ENCODE data around the gene TDRD10. TPM values are rescaled to one million over a fixed set of nuclear protein-coding genes. Genes with fewer than 3 reads are reported as not detected.

The TDRD10 gene
- total and polyA plus RNA-seq, 2 of the 8 experiments (the other 6 are each of a cell fraction or from before 2014, with no cell fraction given) = 0.15 to 0.27 TPM

DNA sequence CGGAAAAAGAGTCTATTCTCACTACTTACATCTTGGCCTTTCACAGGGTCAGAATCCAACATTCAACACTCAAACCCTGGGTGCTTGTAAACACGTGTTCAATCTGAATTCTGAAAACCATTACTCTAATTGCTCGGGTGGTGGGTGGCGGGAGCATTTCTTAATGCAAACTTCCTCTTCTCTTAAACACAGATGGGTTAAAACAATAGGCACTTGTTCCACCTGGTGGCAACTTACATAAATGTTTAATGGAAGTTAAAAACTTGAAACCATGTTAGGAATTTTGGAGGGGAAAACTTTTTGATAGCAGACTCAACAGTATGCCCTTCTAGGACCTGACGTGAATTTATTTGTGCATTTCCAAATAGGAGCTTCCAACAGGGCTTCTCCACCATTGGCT lies 23.4 kb upstream of the TDRD10 start:
- CTCF ChIA-PET (ENCODE audit: partially characterized antibody) = interaction anchor here (1.1 to 7.5 kb wide), 15 partner anchors 8 to 100 kb away, joined by 3 to 117 read pairs (median 6); no protein-coding TSS in a partner anchor
- H3K4me2 ChIP-seq (ENCODE audit: insufficient read depth in 1 of 2, low read depth in 2 of 2, low read length in 2 of 2) = no peak overlapping the region
- H3K4me3 ChIP-seq (ENCODE audit: extremely low read depth in 1 of 4, insufficient read depth in 2 of 4, low read depth in 3 of 4, low read length in 4 of 4) = no peak overlapping the region
- H2BK20ac ChIP-seq (ENCODE audit: low read length) = no peak overlapping the region
- no peaks in the 10 kb centered on the region for H3K79me1 ChIP-seq (ENCODE audit: low read depth, low read length)
- FAIRE-seq (no peak), DNase-seq (ENCODE audit: low read depth in 1 of 2, low spot score in 2 of 2) (no peak)
- H2BK15ac ChIP-seq (ENCODE audit: low read length) = no peak overlapping the region
- no peak overlapping the region for H3K4ac ChIP-seq (replicated peaks; ENCODE audit: insufficient read length, low read depth, low read length)
- H4K91ac ChIP-seq (replicated peaks; ENCODE audit: insufficient read length, low read length) = no peak overlapping the region
- H2AK5ac ChIP-seq (ENCODE audit: low read depth, low read length) = no peak overlapping the region
- no peak overlapping the region for H3K9ac ChIP-seq (replicated peaks in 1 of 4; ENCODE audit: extremely low read depth in 1 of 4, low read depth in 3 of 4, low read length in 3 of 4)
- TF ChIP-seq HDAC2 (IDR thresholded peaks at IDR 0.05; ENCODE audit: borderline replicate concordance in 1 of 2, low read depth in 2 of 2, low read length in 2 of 2) (no peak), FOSL1 (IDR thresholded peaks at IDR 0.05; ENCODE audit: insufficient read depth, low read depth, low read length) (no peak), SIN3A (conservative IDR thresholded peaks at IDR 0.05 in 1 of 2, IDR thresholded peaks at IDR 0.05 in 1 of 2; ENCODE audit: low read depth in 1 of 2, low read length in 2 of 2) (no peak), ATF3 (IDR thresholded peaks at IDR 0.05; ENCODE audit: insufficient read depth, low read depth, low read length) (no peak), EP300 (IDR thresholded peaks at IDR 0.05; ENCODE audit: borderline replicate concordance in 1 of 2, low read depth in 2 of 2, low read length in 2 of 2) (no peak), JUND (IDR thresholded peaks at IDR 0.05; ENCODE audit: low read length) (no peak), NRF1 (IDR thresholded peaks at IDR 0.05; ENCODE audit: low read depth, low read length) (no peak), KDM5A (IDR thresholded peaks at IDR 0.05; ENCODE audit: low read length) (no peak), SIX5 (IDR thresholded peaks at IDR 0.05; ENCODE audit: low read depth, low read length) (no peak), CREB1 (IDR thresholded peaks at IDR 0.05) (no peak), SP4 (IDR thresholded peaks at IDR 0.05; ENCODE audit: low read length) (no peak)
- TF ChIP-seq, protein P1, sequence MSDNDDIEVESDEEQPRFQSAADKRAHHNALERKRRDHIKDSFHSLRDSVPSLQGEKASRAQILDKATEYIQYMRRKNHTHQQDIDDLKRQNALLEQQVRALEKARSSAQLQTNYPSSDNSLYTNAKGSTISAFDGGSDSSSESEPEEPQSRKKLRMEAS (IDR thresholded peaks at IDR 0.05) = no peak
- no peak overlapping the region for H3K23ac ChIP-seq (ENCODE audit: insufficient read length)
- H3K18ac ChIP-seq (ENCODE audit: extremely low read depth, low read length) = no peak overlapping the region
- no peaks in the 10 kb centered on the region for H3K27me3 ChIP-seq (replicated peaks in 1 of 4; ENCODE audit: control insufficient read depth in 3 of 4, extremely low read depth in 1 of 4, insufficient read depth in 3 of 4, low read length in 3 of 4)
- no peaks in the 10 kb centered on the region for H3K9me3 ChIP-seq (ENCODE audit: insufficient read depth in 2 of 2, low read depth in 1 of 2, low read length in 1 of 2)
- H4K8ac ChIP-seq (ENCODE audit: extremely low read depth, insufficient read depth, low read length) = no peak overlapping the region
- H4K5ac ChIP-seq (ENCODE audit: insufficient read length, low read depth, low read length) = no peak overlapping the region
- WGBS, 2 experiments (ENCODE audit: extremely low coverage in 1 of 2, insufficient coverage in 1 of 2, insufficient read length in 1 of 2, insufficient replicate concordance in 2 of 2, low coverage in 1 of 2, low lambda C conversion rate in 2 of 2, missing lambda C conversion rate in 1 of 2) = 70% methylated on average over 5 of the region's 5 CpGs; no CpG with 5 or more reads in 1 of the 2 experiments
- H4K20me1 ChIP-seq (replicated peaks in 1 of 2; ENCODE audit: control insufficient read depth in 1 of 2, insufficient read depth in 2 of 2, low read length in 2 of 2) = no peaks in the 10 kb centered on the region
- no peak overlapping the region for H3K56ac ChIP-seq (replicated peaks; ENCODE audit: insufficient read length, low read depth, low read length)
- no peak overlapping the region for H2BK12ac ChIP-seq (ENCODE audit: low read depth, low read length)
- no peaks in the 10 kb centered on the region for H3K23me2 ChIP-seq (ENCODE audit: low read depth, low read length)
- POLR2A ChIA-PET (ENCODE audit: partially characterized antibody) = interaction anchor here (0.6 to 1.1 kb wide), 4 partner anchors 75 to 263 kb away, joined by 3 read pairs; no protein-coding TSS in a partner anchor
- H3K14ac ChIP-seq (ENCODE audit: insufficient read length) = no peak overlapping the region
- no peaks in the 10 kb centered on the region for H3K36me3 ChIP-seq (ENCODE audit: control insufficient read depth in 2 of 4, insufficient read depth in 4 of 4, low read length in 3 of 4)
- H2AFZ ChIP-seq (ENCODE audit: low read length) = peak overlapping the region; percentile 95; the same call in 1 of the 2 replicates
- no peak overlapping the region for H2BK120ac ChIP-seq (replicated peaks; ENCODE audit: low read depth, low read length)
- no peak overlapping the region for H3K27ac ChIP-seq (ENCODE audit: low read depth, low read length)
- H3K4me1 ChIP-seq (replicated peaks in 1 of 4; ENCODE audit: control insufficient read depth in 3 of 4, insufficient read depth in 4 of 4, low read length in 3 of 4) = no peaks in the 10 kb centered on the region; a peak in 1 of 7 replicates
- no peak overlapping the region for H2BK5ac ChIP-seq (ENCODE audit: low read depth, low read length)
- no peaks in the 10 kb centered on the region for H3K79me2 ChIP-seq (ENCODE audit: control insufficient read depth in 1 of 2, insufficient read depth in 2 of 2, low read length in 2 of 2)

Data from H1 (cell line).